NCI-H748 (cell line): ENCODE data around the gene TNFRSF9.
A peak's percentile ranks its signal among the peaks of the same experiment; 100 is the strongest.
"Not testable (repeated sequence)": the region's sequence is repeated elsewhere in the genome, so short reads cannot be mapped to it uniquely, and the experiment has no call there.

Experiments
- DNase-seq: peaks from one replicate; lab custom pipeline; 2025; ENCODE audit not compliant: unreplicated experiment; lab: John Stamatoyannopoulos, UW

Gene TNFRSF9

GRCh38 chr1:7961216-7962013 lies 20.8 kb upstream of the TNFRSF9 start, which contains the start of gene PARK7:
PARK7 (plus strand) TSS chr1:7961711; CDS start chr1:7962786, 1,075 bp downstream.
- DNase-seq, result peak; percentile 97

- no peak for DNase-seq
Measured at GRCh38 chr1:7960867-7961215, 20.2 kb upstream of the TNFRSF9 start.

- no peak for DNase-seq
Measured at GRCh38 chr1:7960165-7960564, 19.5 kb upstream of the TNFRSF9 start.

- DNase-seq, result no peak
Measured at GRCh38 chr1:7956218-7957032, 15.8 kb upstream of the TNFRSF9 start.

- DNase-seq, result no peak
Measured at GRCh38 chr1:7954683-7955082, 14.0 kb upstream of the TNFRSF9 start.

GRCh38 chr1:7953850-7954609 lies 13.4 kb upstream of the TNFRSF9 start:
- DNase-seq, result peak; percentile 93

- not testable (repeated sequence) for DNase-seq
Measured at GRCh38 chr1:7952791-7953190, 12.2 kb upstream of the TNFRSF9 start.

- DNase-seq, result no peak
Measured at GRCh38 chr1:7948960-7949359, 8.3 kb upstream of the TNFRSF9 start.

GRCh38 chr1:7943251-7943650 lies 2.6 kb upstream of the TNFRSF9 start:
- DNase-seq, result no peak

GRCh38 chr1:7942214-7942921 lies 1.7 kb upstream of the TNFRSF9 start:
- DNase-seq, result no peak

- DNase-seq, result no peak
Measured at GRCh38 chr1:7941437-7941793, 776 bp upstream of the TNFRSF9 start.

GRCh38 chr1:7940034-7940433 lies 605 bp downstream of the TNFRSF9 start:
- DNase-seq, result no peak

- no peak for DNase-seq
Measured at GRCh38 chr1:7938070-7938469, 2.6 kb downstream of the TNFRSF9 start.

GRCh38 chr1:7932524-7933138 lies 8.0 kb downstream of the TNFRSF9 start:
- DNase-seq, result peak; percentile 3

- no peak for DNase-seq
Measured at GRCh38 chr1:7931446-7931812, 9.2 kb downstream of the TNFRSF9 start.

GRCh38 chr1:7930645-7931445 lies 9.8 kb downstream of the TNFRSF9 start:
- no peak for DNase-seq

GRCh38 chr1:7929637-7930036 lies 11.0 kb downstream of the TNFRSF9 start:
- DNase-seq, result no peak

GRCh38 chr1:7928247-7928646 lies 12.4 kb downstream of the TNFRSF9 start:
- no peak for DNase-seq

GRCh38 chr1:7927061-7927460 lies 13.6 kb downstream of the TNFRSF9 start:
- DNase-seq, result not testable (repeated sequence)

GRCh38 chr1:7922301-7922700 lies 18.3 kb downstream of the TNFRSF9 start:
- no peak for DNase-seq
